Nephron (organoid): Measurements from ENCODE around the gene CLEC1A.

Source experiments
- H3K27ac Mint-ChIP-seq, 3 experiments: 2 replicates each; pipeline ENCODE4 v1.8.0; 2020; ENCODE audit warnings: mixed read lengths in 3 of 3, mild to moderate bottlenecking in 2 of 3, moderate library complexity in 1 of 3
- H3K27me3 Mint-ChIP-seq: 2 replicates; pipeline ENCODE4 v1.8.0; 2021; ENCODE audit warnings: low read depth, mild to moderate bottlenecking, moderate library complexity, mixed read lengths
- H3K36me3 Mint-ChIP-seq: 2 replicates; pipeline ENCODE4 v1.8.0; 2020; ENCODE audit warnings: low read depth, mixed read lengths
- H3K4me1 Mint-ChIP-seq: 2 replicates; pipeline ENCODE4 v1.8.0; 2020; ENCODE audit warnings: mixed read lengths
- H3K4me3 Mint-ChIP-seq, 3 experiments: 2 replicates each; pipeline ENCODE4 v1.8.0; 2020; ENCODE audit warnings: mild to moderate bottlenecking in 3 of 3, mixed read lengths in 3 of 3, moderate library complexity in 2 of 3
- H3K9me3 Mint-ChIP-seq: 2 replicates; pipeline ENCODE4 v1.8.0; 2020; ENCODE audit warnings: mixed read lengths
- CTCF ChIP-seq, 3 experiments: fragments of 200-600 bp; sonication (generic); IDR thresholded peaks; one replicate each; pipeline ENCODE4 v1.5.0; 2021; ENCODE audit warnings: antibody characterized with exemption in 3 of 3; ENCODE audit not compliant: unreplicated experiment in 3 of 3

The CLEC1A gene

GRCh38 chr12:10113075-10113474 lies 14.3 kb upstream of the CLEC1A start:
- no peak overlapping the region for H3K4me3 Mint-ChIP-seq

GRCh38 chr12:10111451-10111850 lies 12.7 kb upstream of the CLEC1A start:
- no peaks in the 10 kb centered on the region for H3K36me3 Mint-ChIP-seq
- H3K27ac Mint-ChIP-seq = no peak overlapping the region
- peaks cover 3% of the 10 kb centered on the region for H3K27me3 Mint-ChIP-seq
- H3K4me1 Mint-ChIP-seq = no peaks in the 10 kb centered on the region
- peaks cover 12% of the 10 kb centered on the region for H3K9me3 Mint-ChIP-seq
- no peak overlapping the region for H3K4me3 Mint-ChIP-seq
- no peak for TF ChIP-seq CTCF (IDR thresholded peaks at IDR 0.05; ENCODE audit: unreplicated experiment in 3 of 3)

More at GRCh38 chr12:10113075-10113474, 14.3 kb upstream of the CLEC1A start:
- peaks cover 3% of the 10 kb centered on the region for H3K27me3 Mint-ChIP-seq
- TF ChIP-seq CTCF (IDR thresholded peaks at IDR 0.05; ENCODE audit: unreplicated experiment in 3 of 3) = no peak
- no peaks in the 10 kb centered on the region for H3K4me1 Mint-ChIP-seq
- H3K36me3 Mint-ChIP-seq = no peaks in the 10 kb centered on the region
- H3K27ac Mint-ChIP-seq = no peak overlapping the region
- H3K9me3 Mint-ChIP-seq = peaks cover 6% of the 10 kb centered on the region

- H3K9me3 Mint-ChIP-seq = peaks cover 21% of the 10 kb centered on the region
- H3K4me1 Mint-ChIP-seq = no peaks in the 10 kb centered on the region
- no peak for TF ChIP-seq CTCF (IDR thresholded peaks at IDR 0.05; ENCODE audit: unreplicated experiment in 3 of 3)
- H3K36me3 Mint-ChIP-seq = no peaks in the 10 kb centered on the region
- H3K27me3 Mint-ChIP-seq = peaks cover 3% of the 10 kb centered on the region
- H3K27ac Mint-ChIP-seq = no peak overlapping the region
- H3K4me3 Mint-ChIP-seq = no peak overlapping the region
Measured at GRCh38 chr12:10110256-10110844, 11.6 kb upstream of the CLEC1A start.

- Mint-ChIP-seq H3K36me3 (no peaks in the 10 kb centered on the region), H3K4me1 (peaks cover 31% of the 10 kb centered on the region), H3K27me3 (no peaks in the 10 kb centered on the region), H3K4me3 (no peak overlapping the region), H3K9me3 (peaks cover 25% of the 10 kb centered on the region), H3K27ac (peak overlapping the region in 1 of 3 experiments; percentile 95)
- no peak for TF ChIP-seq CTCF (IDR thresholded peaks at IDR 0.05; ENCODE audit: unreplicated experiment in 3 of 3)
Measured at GRCh38 chr12:10102322-10102721, 3.5 kb upstream of the CLEC1A start.

GRCh38 chr12:10101648-10102220 lies 2.9 kb upstream of the CLEC1A start:
- Mint-ChIP-seq H3K36me3 (no peaks in the 10 kb centered on the region), H3K4me1 (peaks cover 32% of the 10 kb centered on the region), H3K4me3 (peak overlapping the region in 1 of 3 experiments; percentile 11), H3K27ac (peak overlapping the region; percentile 83 to 98 (median 95)), H3K27me3 (no peaks in the 10 kb centered on the region), H3K9me3 (peaks cover 21% of the 10 kb centered on the region)
- no peak for TF ChIP-seq CTCF (IDR thresholded peaks at IDR 0.05; ENCODE audit: unreplicated experiment in 3 of 3)
